ENCODE data around the gene RAP1GAP2.

RAP1GAP2 gene

GRCh38 chr17:2847381-2848333 lies 51.4 kb downstream of the RAP1GAP2 start:
- H3K9me3 ChIP-seq: no peaks in the 10 kb centered on the region
- peak overlapping the region; percentile 92 for H3K4me2 ChIP-seq
- H3K4me1 ChIP-seq: peaks cover 85% of the 10 kb centered on the region
- TF ChIP-seq Cebpa-rat (IDR thresholded peaks at IDR 0.05): no peak
- H3K27me3 ChIP-seq: no peaks in the 10 kb centered on the region
- peak overlapping the region; percentile 23 for H3K9ac ChIP-seq
- H3K27ac ChIP-seq: peak overlapping the region; percentile 73
- no peaks in the 10 kb centered on the region for H3K36me3 ChIP-seq
- peak overlapping the region; percentile 42; the same call in 1 of the 2 replicates for H3K4me3 ChIP-seq
- H4K20me1 ChIP-seq: 0 out of 2 replicates have a peak, but pooled peaks cover 5% of the 10 kb centered on the region

GRCh38 chr17:2849327-2849670 lies 53.1 kb downstream of the RAP1GAP2 start:
- H3K4me3 ChIP-seq: 0 out of 2 replicates have a peak overlapping the region, but pooled peaks have one; percentile 14
- H4K20me1 ChIP-seq: no peaks in the 10 kb centered on the region

GRCh38 chr17:2850991-2851390 lies 54.8 kb downstream of the RAP1GAP2 start:
- H3K9me3 ChIP-seq: no peaks in the 10 kb centered on the region
- no peaks in the 10 kb centered on the region for H3K36me3 ChIP-seq
- peak overlapping the region; percentile 71; the same call in 1 of the 2 replicates for H3K9ac ChIP-seq
- peaks cover 14% of the 10 kb centered on the region for H4K20me1 ChIP-seq
- H3K27me3 ChIP-seq: no peaks in the 10 kb centered on the region
- peak overlapping the region; percentile 100 for H3K27ac ChIP-seq
- peak overlapping the region; percentile 98 for H3K4me2 ChIP-seq
- peaks cover 73% of the 10 kb centered on the region for H3K4me1 ChIP-seq
- peak overlapping the region; percentile 49; the same call in 1 of the 2 replicates for H3K4me3 ChIP-seq
- TF ChIP-seq Cebpa-rat (IDR thresholded peaks at IDR 0.05): no peak

More at GRCh38 chr17:2849327-2849670, 53.1 kb downstream of the RAP1GAP2 start:
- Histone ChIP-seq H3K4me1 (peaks cover 71% of the 10 kb centered on the region), H3K9me3 (no peaks in the 10 kb centered on the region), H3K9ac (peak overlapping the region; percentile 72), H3K4me2 (peak overlapping the region; percentile 92), H3K36me3 (no peaks in the 10 kb centered on the region), H3K27me3 (no peaks in the 10 kb centered on the region), H3K27ac (peak overlapping the region; percentile 81)
- TF ChIP-seq Cebpa-rat (IDR thresholded peaks at IDR 0.05): no peak

DNA sequence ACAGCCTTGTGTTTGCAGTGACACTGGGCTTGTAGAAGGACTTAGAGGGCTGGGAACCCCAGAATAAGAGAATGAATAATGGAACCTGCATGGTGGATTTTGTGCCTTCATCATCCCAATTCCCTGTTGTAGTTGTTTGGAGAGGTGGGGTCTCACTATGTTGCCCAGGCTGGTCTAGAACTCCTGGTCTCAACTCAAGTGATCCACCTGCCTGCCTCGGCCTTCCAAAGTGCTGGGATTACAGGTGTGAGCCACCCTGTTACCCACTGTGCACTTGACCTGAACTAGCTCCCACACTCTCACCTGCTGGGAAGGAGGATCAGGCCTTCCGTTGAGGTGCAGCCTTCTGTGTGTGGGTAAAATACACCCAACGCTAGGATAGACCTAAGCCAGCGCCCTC lies 55.4 kb downstream of the RAP1GAP2 start:
- TF ChIP-seq Cebpa-rat (IDR thresholded peaks at IDR 0.05): no peak
- H3K4me2 ChIP-seq: peak overlapping the region; percentile 98

DNA sequence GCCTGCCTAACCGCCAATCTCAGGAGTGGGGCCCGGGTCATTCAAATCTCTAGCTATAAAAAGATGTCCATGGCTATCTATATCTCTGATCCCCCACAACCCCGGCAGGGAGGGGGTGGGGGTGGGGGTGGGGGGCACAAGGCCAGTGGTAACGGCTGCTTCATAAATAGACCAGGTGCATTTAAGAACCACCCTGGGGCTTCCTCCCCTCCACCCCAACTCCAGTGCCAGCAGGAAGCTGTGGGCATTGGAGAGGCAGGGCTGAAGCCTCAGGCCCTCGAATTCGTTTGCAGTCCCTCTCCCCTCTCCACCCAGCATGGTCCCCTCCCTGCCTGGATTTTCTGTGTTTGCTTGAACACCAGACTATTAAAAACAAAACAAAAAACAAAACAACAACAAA lies 56.0 kb downstream of the RAP1GAP2 start:
- Histone ChIP-seq H3K36me3 (peaks cover 9% of the 10 kb centered on the region), H4K20me1 (peaks cover 26% of the 10 kb centered on the region), H3K4me1 (peaks cover 73% of the 10 kb centered on the region), H3K4me2 (peak overlapping the region; percentile 98), H3K9ac (peak overlapping the region; percentile 99), H3K27ac (peak overlapping the region; percentile 100), H3K4me3 (peak overlapping the region; percentile 95), H3K27me3 (no peaks in the 10 kb centered on the region), H3K9me3 (no peaks in the 10 kb centered on the region)
- TF ChIP-seq Cebpa-rat (IDR thresholded peaks at IDR 0.05): no peak

More for the DNA sequence above, 55.4 kb downstream of the RAP1GAP2 start:
- H3K27ac ChIP-seq: peak overlapping the region; percentile 100
- H3K4me3 ChIP-seq: peak overlapping the region; percentile 49
- peaks cover 73% of the 10 kb centered on the region for H3K4me1 ChIP-seq
- H3K36me3 ChIP-seq: peaks cover 3% of the 10 kb centered on the region
- H4K20me1 ChIP-seq: peaks cover 20% of the 10 kb centered on the region
- H3K9ac ChIP-seq: peak overlapping the region; percentile 71
- no peaks in the 10 kb centered on the region for H3K27me3 ChIP-seq
- H3K9me3 ChIP-seq: no peaks in the 10 kb centered on the region

GRCh38 chr17:2852729-2853282 lies 56.6 kb downstream of the RAP1GAP2 start:
- peaks cover 32% of the 10 kb centered on the region for H4K20me1 ChIP-seq
- peak overlapping the region; percentile 100 for H3K27ac ChIP-seq
- H3K9ac ChIP-seq: peak overlapping the region; percentile 99
- H3K36me3 ChIP-seq: peaks cover 15% of the 10 kb centered on the region
- no peak for TF ChIP-seq Cebpa-rat (IDR thresholded peaks at IDR 0.05)
- H3K27me3 ChIP-seq: no peaks in the 10 kb centered on the region
- no peaks in the 10 kb centered on the region for H3K9me3 ChIP-seq
- H3K4me3 ChIP-seq: peak overlapping the region; percentile 95
- H3K4me1 ChIP-seq: peaks cover 73% of the 10 kb centered on the region
- peak overlapping the region; percentile 98 for H3K4me2 ChIP-seq

DNA sequence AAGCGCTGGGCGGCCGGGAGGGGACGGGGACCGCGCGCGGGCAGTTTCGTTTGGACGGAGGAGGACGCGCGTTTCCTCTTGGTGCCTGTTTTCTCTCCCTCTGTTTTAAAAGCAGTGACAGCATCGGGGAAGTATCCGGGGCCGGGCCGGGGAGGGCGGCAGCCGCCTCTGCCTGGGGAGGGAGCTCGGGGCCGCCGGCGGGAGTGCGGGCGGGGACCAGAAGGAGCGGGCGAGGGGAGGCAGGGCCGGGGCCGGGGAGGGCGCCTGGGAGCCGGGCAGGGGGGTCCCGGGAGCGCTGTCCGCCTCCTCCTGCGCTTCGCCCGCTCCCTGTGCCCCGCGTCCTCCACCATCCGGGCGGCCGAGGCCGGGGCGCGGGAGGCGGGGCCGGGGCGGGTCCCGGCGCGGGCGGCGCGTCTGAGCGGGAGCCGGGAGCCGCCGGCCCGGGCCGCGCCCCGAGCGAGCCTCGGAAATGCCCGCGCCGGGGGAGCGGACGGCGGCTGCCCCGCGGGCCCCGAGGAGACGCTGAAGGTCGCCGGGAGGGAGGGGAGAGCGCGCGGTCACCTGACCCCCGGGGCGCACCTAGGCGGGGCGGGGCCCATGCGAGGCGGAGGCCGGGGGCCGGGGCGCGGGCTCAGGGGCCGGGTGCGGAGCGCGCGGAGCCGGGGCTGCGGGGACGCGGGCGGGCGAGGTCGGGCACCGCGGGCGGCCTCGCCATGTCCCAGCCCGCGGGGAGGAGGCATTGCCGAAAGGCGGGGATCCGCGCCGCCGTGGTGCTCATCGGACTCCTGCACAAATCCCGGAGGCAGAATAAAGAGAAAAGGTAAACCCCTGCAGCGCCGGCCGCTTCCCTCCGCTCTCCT lies 57.3 kb downstream of the RAP1GAP2 start:
- Histone ChIP-seq H3K27ac (peak overlapping the region; percentile 100), H3K4me2 (peak overlapping the region; percentile 98), H3K9ac (peak overlapping the region; percentile 99), H4K20me1 (peaks cover 39% of the 10 kb centered on the region), H3K36me3 (peaks cover 22% of the 10 kb centered on the region), H3K4me3 (peak overlapping the region; percentile 95), H3K4me1 (peaks cover 73% of the 10 kb centered on the region), H3K27me3 (no peaks in the 10 kb centered on the region), H3K9me3 (no peaks in the 10 kb centered on the region)
- no peak for TF ChIP-seq Cebpa-rat (IDR thresholded peaks at IDR 0.05)

DNA sequence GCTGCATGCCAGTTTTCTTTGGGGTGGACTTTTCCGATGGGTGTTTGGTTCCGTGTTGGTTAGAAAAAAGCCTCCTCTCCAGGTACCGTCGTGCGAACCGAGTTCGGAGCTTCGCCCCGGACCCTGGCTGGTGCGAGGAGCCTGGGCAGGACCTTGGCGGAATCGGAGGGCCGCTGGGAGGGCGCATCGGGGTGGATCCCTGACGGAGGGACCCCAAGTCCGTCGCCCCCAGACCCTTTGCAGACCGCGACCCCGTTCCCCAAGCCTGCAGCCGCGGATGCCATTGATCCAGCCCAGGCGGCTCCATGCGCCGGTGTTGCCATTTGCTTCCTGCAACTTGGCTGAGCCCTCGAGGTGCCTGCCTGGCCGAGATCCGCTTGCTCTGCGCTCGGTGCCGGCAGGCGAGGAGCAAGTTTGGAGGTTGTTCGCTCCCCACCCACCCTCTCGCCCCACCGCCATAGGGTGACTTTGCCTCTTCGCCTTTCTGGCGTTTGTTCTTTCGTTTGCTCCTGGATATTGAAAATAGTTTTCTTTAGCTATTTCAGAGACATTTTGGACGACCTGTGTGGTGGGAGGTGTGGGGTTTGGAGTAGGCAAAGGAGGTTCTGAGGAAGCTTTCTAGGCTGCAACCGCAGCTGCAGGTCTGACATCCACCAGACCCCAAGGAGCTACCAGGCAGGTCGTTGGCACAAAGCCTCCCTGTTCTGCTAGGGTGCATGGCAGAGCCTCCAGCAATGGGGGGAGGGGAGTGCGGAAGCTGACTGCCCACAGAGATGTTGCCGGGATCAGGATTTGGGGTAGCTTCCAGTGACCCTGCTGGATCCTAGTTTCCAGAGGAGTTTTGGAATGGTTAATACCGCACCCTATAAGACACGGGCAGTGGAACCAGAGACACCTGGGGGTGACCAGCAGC lies 58.2 kb downstream of the RAP1GAP2 start:
- H3K9me3 ChIP-seq: no peaks in the 10 kb centered on the region
- peaks cover 67% of the 10 kb centered on the region for H3K4me1 ChIP-seq
- H3K27ac ChIP-seq: peak overlapping the region; percentile 100
- H4K20me1 ChIP-seq: peaks cover 48% of the 10 kb centered on the region
- peak overlapping the region; percentile 98 for H3K4me2 ChIP-seq
- peak overlapping the region; percentile 95 for H3K4me3 ChIP-seq
- no peaks in the 10 kb centered on the region for H3K27me3 ChIP-seq
- H3K9ac ChIP-seq: peak overlapping the region; percentile 99
- TF ChIP-seq Cebpa-rat (IDR thresholded peaks at IDR 0.05): no peak
- H3K36me3 ChIP-seq: peaks cover 27% of the 10 kb centered on the region
